Measurements from ENCODE around the gene ALLC. TPM values are rescaled to one million over a fixed set of nuclear protein-coding genes. Genes with fewer than 3 reads are reported as not detected.

Gene ALLC
- total and polyA plus RNA-seq, 10 of the 15 experiments (the other 5 are each of a cell fraction or from before 2014, with no cell fraction given): 0.05 TPM; not detected in 9

DNA sequence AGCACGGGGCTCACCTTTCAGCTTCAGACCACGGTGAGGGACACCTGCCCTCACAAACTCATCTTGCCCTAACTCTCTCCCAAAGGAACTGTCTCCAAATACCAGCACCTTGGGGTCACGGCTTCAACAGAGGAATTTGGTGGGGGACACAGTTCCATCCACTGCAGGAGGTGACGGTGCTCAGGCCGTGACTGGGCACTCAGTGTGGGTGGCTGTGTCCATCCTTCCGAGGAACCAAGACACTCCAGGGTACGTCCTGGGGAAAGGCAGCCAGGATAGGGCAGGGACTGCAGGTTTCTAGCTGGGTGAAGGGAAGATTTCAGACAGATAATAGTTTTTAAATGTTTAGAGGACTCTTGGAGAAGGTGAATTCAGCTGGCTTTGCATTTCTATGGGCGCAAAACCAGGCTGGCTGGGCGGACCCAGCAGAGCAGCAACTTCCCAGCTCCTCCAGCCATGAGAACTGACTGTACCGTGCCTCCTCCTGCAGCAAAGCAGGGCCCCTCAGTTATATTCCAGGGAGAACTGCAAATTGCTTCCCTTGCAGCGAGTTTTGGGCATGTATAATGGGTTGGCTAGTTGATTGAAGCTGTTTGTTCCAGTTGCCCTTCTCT, 23.9 kb upstream of the ALLC start:
- Histone ChIP-seq H4K20me1 (ENCODE audit: control insufficient read depth, insufficient read depth) (no peaks in the 10 kb centered on the region), H3K4me2 (ENCODE audit: control insufficient read depth, insufficient read depth) (no peak overlapping the region), H3K36me3 (ENCODE audit: control insufficient read depth in 2 of 2, insufficient read depth in 2 of 2, low read length in 1 of 2) (no peaks in the 10 kb centered on the region), H3K9ac (ENCODE audit: control insufficient read depth, insufficient read depth, low read length) (no peak overlapping the region), H3K9me3 (replicated peaks; ENCODE audit: control insufficient read depth, insufficient read depth, low read length) (no peaks in the 10 kb centered on the region), H3K4me1 (ENCODE audit: control insufficient read depth, insufficient read depth, low read length) (no peaks in the 10 kb centered on the region), H3K79me2 (ENCODE audit: control insufficient read depth, insufficient read depth, low read length) (no peaks in the 10 kb centered on the region), H3K27me3 (replicated peaks in 1 of 2; ENCODE audit: control insufficient read depth in 2 of 2, insufficient read depth in 2 of 2, low read length in 1 of 2) (no peaks in the 10 kb centered on the region), H3K4me3 (no peak overlapping the region), H2AFZ (ENCODE audit: control insufficient read depth, low read depth, low read length) (no peak overlapping the region), H3K27ac (ENCODE audit: control insufficient read depth, insufficient read depth) (no peak overlapping the region)
- in situ Hi-C loops (cut with MboI): no loop called here
- BruUV-seq (replicated peaks): no TSS peak
- ChIA-PET CTCF (no interaction called here), RAD21 (ENCODE audit: unreplicated experiment) (no interaction called here), SMC1A (ENCODE audit: uncharacterized antibody, unreplicated experiment) (no interaction called here), POLR2A (no interaction called here)
- intact Hi-C loops (cut with micrococcal nuclease; ENCODE audit: unreplicated experiment): no loop called here
- DNase-seq (ENCODE audit: low read depth, low spot score) (no peak), FAIRE-seq (no peak), ATAC-seq (no peak)
- WGBS (ENCODE audit: insufficient coverage, insufficient replicate concordance, low lambda C conversion rate, missing lambda C conversion rate): 52% methylated on average over 11 of the region's 11 CpGs
- TF ChIP-seq, protein P1, sequence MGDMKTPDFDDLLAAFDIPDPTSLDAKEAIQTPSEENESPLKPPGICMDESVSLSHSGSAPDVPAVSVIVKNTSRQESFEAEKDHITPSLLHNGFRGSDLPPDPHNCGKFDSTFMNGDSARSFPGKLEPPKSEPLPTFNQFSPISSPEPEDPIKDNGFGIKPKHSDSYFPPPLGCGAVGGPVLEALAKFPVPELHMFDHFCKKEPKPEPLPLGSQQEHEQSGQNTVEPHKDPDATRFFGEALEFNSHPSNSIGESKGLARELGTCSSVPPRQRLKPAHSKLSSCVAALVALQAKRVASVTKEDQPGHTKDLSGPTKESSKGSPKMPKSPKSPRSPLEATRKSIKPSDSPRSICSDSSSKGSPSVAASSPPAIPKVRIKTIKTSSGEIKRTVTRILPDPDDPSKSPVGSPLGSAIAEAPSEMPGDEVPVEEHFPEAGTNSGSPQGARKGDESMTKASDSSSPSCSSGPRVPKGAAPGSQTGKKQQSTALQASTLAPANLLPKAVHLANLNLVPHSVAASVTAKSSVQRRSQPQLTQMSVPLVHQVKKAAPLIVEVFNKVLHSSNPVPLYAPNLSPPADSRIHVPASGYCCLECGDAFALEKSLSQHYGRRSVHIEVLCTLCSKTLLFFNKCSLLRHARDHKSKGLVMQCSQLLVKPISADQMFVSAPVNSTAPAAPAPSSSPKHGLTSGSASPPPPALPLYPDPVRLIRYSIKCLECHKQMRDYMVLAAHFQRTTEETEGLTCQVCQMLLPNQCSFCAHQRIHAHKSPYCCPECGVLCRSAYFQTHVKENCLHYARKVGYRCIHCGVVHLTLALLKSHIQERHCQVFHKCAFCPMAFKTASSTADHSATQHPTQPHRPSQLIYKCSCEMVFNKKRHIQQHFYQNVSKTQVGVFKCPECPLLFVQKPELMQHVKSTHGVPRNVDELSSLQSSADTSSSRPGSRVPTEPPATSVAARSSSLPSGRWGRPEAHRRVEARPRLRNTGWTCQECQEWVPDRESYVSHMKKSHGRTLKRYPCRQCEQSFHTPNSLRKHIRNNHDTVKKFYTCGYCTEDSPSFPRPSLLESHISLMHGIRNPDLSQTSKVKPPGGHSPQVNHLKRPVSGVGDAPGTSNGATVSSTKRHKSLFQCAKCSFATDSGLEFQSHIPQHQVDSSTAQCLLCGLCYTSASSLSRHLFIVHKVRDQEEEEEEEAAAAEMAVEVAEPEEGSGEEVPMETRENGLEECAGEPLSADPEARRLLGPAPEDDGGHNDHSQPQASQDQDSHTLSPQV (IDR thresholded peaks at IDR 0.05): no peak
- no peak for TF ChIP-seq RAD51 (IDR thresholded peaks at IDR 0.05)
- TF ChIP-seq, protein P2, sequence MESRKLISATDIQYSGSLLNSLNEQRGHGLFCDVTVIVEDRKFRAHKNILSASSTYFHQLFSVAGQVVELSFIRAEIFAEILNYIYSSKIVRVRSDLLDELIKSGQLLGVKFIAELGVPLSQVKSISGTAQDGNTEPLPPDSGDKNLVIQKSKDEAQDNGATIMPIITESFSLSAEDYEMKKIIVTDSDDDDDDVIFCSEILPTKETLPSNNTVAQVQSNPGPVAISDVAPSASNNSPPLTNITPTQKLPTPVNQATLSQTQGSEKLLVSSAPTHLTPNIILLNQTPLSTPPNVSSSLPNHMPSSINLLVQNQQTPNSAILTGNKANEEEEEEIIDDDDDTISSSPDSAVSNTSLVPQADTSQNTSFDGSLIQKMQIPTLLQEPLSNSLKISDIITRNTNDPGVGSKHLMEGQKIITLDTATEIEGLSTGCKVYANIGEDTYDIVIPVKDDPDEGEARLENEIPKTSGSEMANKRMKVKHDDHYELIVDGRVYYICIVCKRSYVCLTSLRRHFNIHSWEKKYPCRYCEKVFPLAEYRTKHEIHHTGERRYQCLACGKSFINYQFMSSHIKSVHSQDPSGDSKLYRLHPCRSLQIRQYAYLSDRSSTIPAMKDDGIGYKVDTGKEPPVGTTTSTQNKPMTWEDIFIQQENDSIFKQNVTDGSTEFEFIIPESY (IDR thresholded peaks at IDR 0.05): no peak
- no peak for TF ChIP-seq CBX3 (IDR thresholded peaks at IDR 0.05; ENCODE audit: borderline replicate concordance, low read depth)
- TF ChIP-seq BACH1 (IDR thresholded peaks at IDR 0.05; ENCODE audit: borderline replicate concordance): no peak
- no peak for TF ChIP-seq RUNX3 (IDR thresholded peaks at IDR 0.05; ENCODE audit: low read length)
- TF ChIP-seq BCL11A (IDR thresholded peaks at IDR 0.05; ENCODE audit: low read depth, low read length): no peak

All from GM12878 (cell line).